Head of caudate nucleus (tissue), 42 donors: ENCODE results near the gene GGTLC2.

Source experiments
- DNase-seq, 42 donors: peaks; one replicate each; pipeline versions ENCODE4 v3.0.0 to v3.0.0-alpha.2; 2020 to 2021; ENCODE audit warnings: mixed read lengths in 7 of 42
- intact Hi-C: fragments of 100-400 bp; cut with DNase I; formaldehyde crosslinking; loops from one replicate; pipeline ENCODE4 v1.15.0; 2022

The GGTLC2 gene

GRCh38 chr22:22663861-22664800, 19.7 kb downstream of the GGTLC2 start:
- intact Hi-C loops, result no loop called here
- no peak for DNase-seq

- peak in 11 of 42 donors; percentile 4 to 42 (median 15) for DNase-seq
- intact Hi-C loops, result no loop called here
These were observed 22.1 kb downstream of the GGTLC2 start for GRCh38 chr22:22666307-22667091.

- intact Hi-C loops, result no loop called here
- DNase-seq, result no peak
These were observed 23.8 kb downstream of the GGTLC2 start for GRCh38 chr22:22667966-22668880.

GRCh38 chr22:22669093-22669492, 24.7 kb downstream of the GGTLC2 start:
- no peak for DNase-seq
- intact Hi-C loops, result no loop called here

GRCh38 chr22:22670076-22670795, 25.8 kb downstream of the GGTLC2 start:
- no peak for DNase-seq
- intact Hi-C loops, result no loop called here

GRCh38 chr22:22671506-22671905, 27.1 kb downstream of the GGTLC2 start:
- DNase-seq, result no peak
- intact Hi-C loops, result no loop called here

GRCh38 chr22:22673099-22673498, 28.7 kb downstream of the GGTLC2 start:
- intact Hi-C loops, result no loop called here
- no peak for DNase-seq

- intact Hi-C loops, result no loop called here
- no peak for DNase-seq
These were observed 29.2 kb downstream of the GGTLC2 start for GRCh38 chr22:22673628-22674027.

- intact Hi-C loops, result no loop called here
These were observed 30.1 kb downstream of the GGTLC2 start for GRCh38 chr22:22674467-22674866.

GRCh38 chr22:22678970-22679369, 34.6 kb downstream of the GGTLC2 start:
- intact Hi-C loops, result no loop called here
- no peak for DNase-seq

More at GRCh38 chr22:22674467-22674866, 30.1 kb downstream of the GGTLC2 start:
- DNase-seq, result no peak

- no peak for DNase-seq
- intact Hi-C loops, result no loop called here
These were observed 36.0 kb downstream of the GGTLC2 start for GRCh38 chr22:22680396-22680795.

GRCh38 chr22:22681221-22681739, 36.9 kb downstream of the GGTLC2 start:
- no peak for DNase-seq
- intact Hi-C loops, result no loop called here

GRCh38 chr22:22682196-22682595, 37.8 kb downstream of the GGTLC2 start:
- no peak for DNase-seq

GRCh38 chr22:22682807-22683667, 38.6 kb downstream of the GGTLC2 start:
- intact Hi-C loops, result no loop called here
- DNase-seq, result no peak

More at GRCh38 chr22:22682196-22682595, 37.8 kb downstream of the GGTLC2 start:
- intact Hi-C loops, result no loop called here

- intact Hi-C loops, result no loop called here
- DNase-seq, result no peak
These were observed 39.4 kb downstream of the GGTLC2 start for GRCh38 chr22:22683668-22684361.
